NCI-H2107 treated with DMSO at 0.1 percent for 48 hours (cell line): ENCODE data around the gene IL17REL.

Source experiments
- DNase-seq: peaks from one replicate; lab custom pipeline; 2025; ENCODE audit not compliant: unreplicated experiment; lab: John Stamatoyannopoulos, UW

Gene IL17REL

GRCh38 chr22:50046481-50047245, 34.1 kb upstream of the IL17REL start:
- DNase-seq, result no peak

GRCh38 chr22:50046019-50046415, 33.5 kb upstream of the IL17REL start:
- no peak for DNase-seq

- DNase-seq, result no peak
Observed at GRCh38 chr22:50045211-50046018, 32.9 kb upstream of the IL17REL start.

GRCh38 chr22:50044485-50045118, 32.0 kb upstream of the IL17REL start:
- DNase-seq, result no peak

GRCh38 chr22:50041361-50042065, 28.9 kb upstream of the IL17REL start:
- DNase-seq, result no peak

GRCh38 chr22:50040717-50041116, 28.2 kb upstream of the IL17REL start:
- no peak for DNase-seq

GRCh38 chr22:50039669-50040443, 27.3 kb upstream of the IL17REL start:
- DNase-seq, result no peak

- no peak for DNase-seq
Observed at GRCh38 chr22:50035976-50036724, 23.6 kb upstream of the IL17REL start.

- DNase-seq, result no peak
Observed at GRCh38 chr22:50035131-50035881, 22.7 kb upstream of the IL17REL start.

GRCh38 chr22:50034126-50035081, 21.8 kb upstream of the IL17REL start:
- no peak for DNase-seq

- no peak for DNase-seq
Observed at GRCh38 chr22:50032941-50033601, 20.5 kb upstream of the IL17REL start.

- DNase-seq, result no peak
Observed at GRCh38 chr22:50032109-50032871, 19.7 kb upstream of the IL17REL start.

GRCh38 chr22:50031189-50032091, 18.9 kb upstream of the IL17REL start:
- no peak for DNase-seq

- DNase-seq, result peak; percentile 41
Observed at GRCh38 chr22:50030297-50031188, 18.0 kb upstream of the IL17REL start.
